ENCODE results near the gene KRTAP10-4.

DNA sequence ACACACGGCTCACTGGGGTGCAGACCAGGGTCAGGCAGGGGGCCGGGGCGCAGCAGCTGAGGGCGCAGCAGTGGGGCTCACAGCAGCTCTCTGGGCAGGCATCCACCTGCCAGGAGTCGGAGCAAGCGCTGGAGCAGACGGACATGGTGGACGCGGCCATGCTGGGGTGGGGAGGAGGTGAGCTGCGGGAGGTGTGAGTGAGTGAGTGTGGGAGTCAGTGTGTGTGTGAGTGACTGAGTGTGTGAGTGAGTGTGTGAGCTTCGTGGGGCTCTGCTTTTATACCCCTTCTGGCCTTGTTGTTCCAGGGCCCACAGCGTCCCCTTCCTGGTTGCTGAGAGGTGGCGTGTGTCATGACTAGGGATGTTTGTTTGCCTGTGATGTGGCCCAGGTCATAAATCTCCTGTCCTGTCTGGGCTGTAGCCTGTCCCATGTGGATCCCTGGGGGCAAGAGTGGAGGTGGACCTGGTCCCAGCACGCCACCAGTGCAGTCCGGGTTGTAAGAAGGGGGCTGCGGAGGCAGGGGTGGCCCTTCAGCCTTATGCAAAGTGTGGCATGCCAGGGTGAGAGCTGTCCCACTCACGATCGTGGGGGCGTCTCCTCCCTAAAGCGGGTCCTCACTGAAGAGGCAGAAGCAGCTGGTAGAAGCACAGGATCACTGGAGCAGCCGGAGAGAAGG, 33.4 kb upstream of the KRTAP10-4 start, which contains the start of gene KRTAP10-1:
- TF ChIP-seq, protein P1, sequence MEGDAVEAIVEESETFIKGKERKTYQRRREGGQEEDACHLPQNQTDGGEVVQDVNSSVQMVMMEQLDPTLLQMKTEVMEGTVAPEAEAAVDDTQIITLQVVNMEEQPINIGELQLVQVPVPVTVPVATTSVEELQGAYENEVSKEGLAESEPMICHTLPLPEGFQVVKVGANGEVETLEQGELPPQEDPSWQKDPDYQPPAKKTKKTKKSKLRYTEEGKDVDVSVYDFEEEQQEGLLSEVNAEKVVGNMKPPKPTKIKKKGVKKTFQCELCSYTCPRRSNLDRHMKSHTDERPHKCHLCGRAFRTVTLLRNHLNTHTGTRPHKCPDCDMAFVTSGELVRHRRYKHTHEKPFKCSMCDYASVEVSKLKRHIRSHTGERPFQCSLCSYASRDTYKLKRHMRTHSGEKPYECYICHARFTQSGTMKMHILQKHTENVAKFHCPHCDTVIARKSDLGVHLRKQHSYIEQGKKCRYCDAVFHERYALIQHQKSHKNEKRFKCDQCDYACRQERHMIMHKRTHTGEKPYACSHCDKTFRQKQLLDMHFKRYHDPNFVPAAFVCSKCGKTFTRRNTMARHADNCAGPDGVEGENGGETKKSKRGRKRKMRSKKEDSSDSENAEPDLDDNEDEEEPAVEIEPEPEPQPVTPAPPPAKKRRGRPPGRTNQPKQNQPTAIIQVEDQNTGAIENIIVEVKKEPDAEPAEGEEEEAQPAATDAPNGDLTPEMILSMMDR (conservative IDR thresholded peaks at IDR 0.05 in 1 of 2, IDR thresholded peaks at IDR 0.05 in 1 of 2; ENCODE audit: low read depth in 1 of 2, low read length in 2 of 2): no peak
- TF ChIP-seq EZH2 (IDR thresholded peaks at IDR 0.05; ENCODE audit: low read length, missing control alignments): no peak
